IPS-15b (cell line): Measurements from ENCODE around the gene ZNF302.

ENCODE experiments used
- H3K27me3 ChIP-seq: one replicate; pipeline ENCODE4 v1.6.1; 2013; ENCODE audit warnings: low read length; ENCODE audit not compliant: control insufficient read depth, insufficient read depth
- H3K36me3 ChIP-seq: one replicate; pipeline ENCODE4 v1.6.1; 2013; ENCODE audit warnings: low read length; ENCODE audit not compliant: control insufficient read depth, insufficient read depth
- H3K4me1 ChIP-seq: one replicate; pipeline ENCODE4 v1.6.1; 2013; ENCODE audit warnings: mild to moderate bottlenecking, low read length; ENCODE audit not compliant: control insufficient read depth, insufficient read depth
- H3K4me3 ChIP-seq: one replicate; pipeline ENCODE4 v1.5.1; 2013; ENCODE audit warnings: low read depth, low read length
- H3K9ac ChIP-seq: one replicate; pipeline ENCODE4 v1.6.1; 2013; ENCODE audit warnings: low read depth, mild to moderate bottlenecking, low read length
- H3K9me3 ChIP-seq: one replicate; pipeline ENCODE4 v1.6.1; 2013; ENCODE audit warnings: mild to moderate bottlenecking, low read length; ENCODE audit not compliant: control insufficient read depth, insufficient read depth

ZNF302 gene

DNA sequence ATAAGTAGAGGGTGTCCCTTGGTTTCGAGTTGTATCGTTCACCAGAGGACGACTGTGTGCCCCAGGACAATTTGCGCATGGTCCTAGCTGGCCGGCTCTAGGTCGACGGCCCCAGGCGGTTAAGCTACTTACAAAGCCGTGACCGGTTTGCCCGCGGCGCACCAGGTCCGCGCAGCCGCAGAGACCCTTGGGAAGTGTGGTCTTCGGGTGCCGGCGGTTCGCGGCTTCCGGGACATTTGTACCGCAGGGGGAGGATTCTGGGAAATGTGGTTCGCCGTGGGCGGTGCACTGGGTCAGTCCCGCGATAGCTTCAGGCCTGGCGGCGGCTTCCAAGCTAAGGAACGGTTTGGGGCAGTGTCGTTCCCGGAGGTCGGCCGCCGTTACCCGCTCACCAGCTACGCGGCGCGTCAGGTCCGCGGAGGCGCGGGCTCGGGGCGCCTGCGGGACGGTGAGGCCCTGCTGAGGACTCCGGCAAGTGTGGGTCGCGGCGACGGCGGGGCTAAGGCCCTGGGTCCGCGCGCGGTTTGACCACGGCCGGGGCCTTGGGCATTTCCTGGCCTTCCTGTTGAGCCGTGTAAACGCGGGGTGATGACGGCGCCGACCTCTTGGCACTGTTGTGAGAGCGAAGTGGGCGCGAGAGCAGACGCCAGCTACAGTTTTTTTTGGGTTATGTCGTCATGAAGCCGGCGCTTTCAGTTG, at the start of gene ZNF302:
Gene ZNF302 (plus strand): TSS at position 293 of the 699 bp plus-strand sequence. CDS start 1,127 bp downstream, outside the sequence.
- Histone ChIP-seq H3K4me3 (peak within 1 kb of the TSS; percentile 88), H3K27me3 (peaks cover 4% of the 10 kb centered on the region), H3K36me3 (peaks cover 3% of the 10 kb centered on the region), H3K9me3 (no peaks in the 10 kb centered on the region), H3K9ac (peak within 1 kb of the TSS; percentile 95), H3K4me1 (no peaks in the 10 kb centered on the region)

DNA sequence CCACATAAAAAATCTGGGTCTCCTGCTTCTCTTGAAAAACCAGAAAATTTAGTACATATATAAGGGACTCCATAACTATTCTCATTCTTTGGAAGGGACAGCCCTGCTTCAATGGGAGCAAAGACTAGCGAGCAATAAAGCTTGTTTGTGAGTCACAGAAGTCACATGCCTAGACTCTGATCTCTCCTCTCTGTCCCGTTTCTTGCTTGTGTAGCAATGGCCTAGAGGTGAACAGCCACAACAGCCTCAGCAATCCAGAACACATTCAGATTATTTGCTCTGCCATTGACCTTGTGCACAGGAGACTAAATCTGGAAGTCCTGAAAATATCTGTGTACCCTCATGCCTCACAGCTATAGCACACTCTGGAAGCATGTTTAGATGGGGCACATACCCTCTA, 43.7 kb upstream of the ZNF302 start:
- Histone ChIP-seq H3K9ac (no peak overlapping the region), H3K36me3 (no peaks in the 10 kb centered on the region), H3K9me3 (peaks cover 18% of the 10 kb centered on the region), H3K4me3 (no peak overlapping the region), H3K27me3 (no peaks in the 10 kb centered on the region), H3K4me1 (no peaks in the 10 kb centered on the region)

DNA sequence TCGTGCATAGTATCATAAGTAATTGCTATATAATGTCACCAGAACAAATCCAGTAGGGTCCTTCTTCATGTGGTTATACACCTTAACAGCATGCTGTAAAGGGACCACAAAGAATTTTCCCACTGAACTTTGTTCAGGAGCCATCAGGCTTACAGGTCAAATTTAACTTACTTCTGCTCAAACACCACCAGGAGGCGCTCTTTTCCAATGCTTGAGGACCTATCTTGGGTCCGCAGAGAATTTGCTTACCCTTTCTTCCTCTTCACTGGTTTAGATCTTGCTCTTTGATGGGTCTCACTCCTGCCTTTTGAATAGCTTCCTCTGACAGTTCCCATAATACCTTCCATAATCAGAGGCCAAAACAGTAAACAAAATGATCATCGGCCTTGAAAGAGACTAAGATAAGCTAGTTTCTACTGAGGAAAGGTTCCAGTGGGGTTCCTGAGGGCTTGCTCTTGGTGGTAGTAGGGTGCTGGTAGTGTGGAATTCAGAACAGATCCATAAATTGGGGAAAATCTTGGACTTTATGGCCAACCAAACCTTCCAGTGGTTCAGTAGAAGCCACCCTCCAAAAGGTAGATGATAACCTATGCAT, 37.9 kb upstream of the ZNF302 start:
- H3K9me3 ChIP-seq: peaks cover 18% of the 10 kb centered on the region
- H3K27me3 ChIP-seq: no peaks in the 10 kb centered on the region
- no peaks in the 10 kb centered on the region for H3K4me1 ChIP-seq
- H3K4me3 ChIP-seq: no peak overlapping the region
- no peaks in the 10 kb centered on the region for H3K36me3 ChIP-seq
- H3K9ac ChIP-seq: no peak overlapping the region

- Histone ChIP-seq H3K9me3 (no peaks in the 10 kb centered on the region), H3K36me3 (no peaks in the 10 kb centered on the region), H3K9ac (no peak overlapping the region), H3K4me1 (no peaks in the 10 kb centered on the region), H3K27me3 (no peaks in the 10 kb centered on the region), H3K4me3 (no peak overlapping the region)
These were observed 35.2 kb upstream of the ZNF302 start for GRCh38 chr19:34642241-34642640.

DNA sequence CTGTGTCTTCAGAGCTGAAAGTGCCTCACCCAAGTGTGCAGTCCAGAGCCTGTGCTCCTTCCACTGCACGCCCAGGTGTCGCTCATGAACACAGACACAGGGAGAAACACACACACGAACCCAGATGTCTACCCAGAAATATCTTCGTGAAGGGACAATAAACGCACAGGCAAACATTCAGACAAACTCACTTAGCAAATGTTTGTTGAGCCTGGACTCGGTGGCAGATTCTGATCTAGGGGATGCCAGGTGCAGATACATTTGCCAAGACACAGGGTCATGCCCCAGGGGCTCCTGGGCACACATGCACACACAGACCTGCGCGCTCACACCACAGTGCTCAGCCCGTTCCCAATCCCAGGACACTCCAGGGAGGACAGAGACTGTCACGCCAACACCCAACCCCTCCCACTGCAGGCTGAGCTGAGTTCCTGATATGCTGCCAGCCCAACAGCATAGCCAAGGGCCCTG, 32.5 kb upstream of the ZNF302 start:
- H3K9ac ChIP-seq: no peak overlapping the region
- H3K27me3 ChIP-seq: no peaks in the 10 kb centered on the region
- no peaks in the 10 kb centered on the region for H3K36me3 ChIP-seq
- no peaks in the 10 kb centered on the region for H3K4me1 ChIP-seq
- no peak overlapping the region for H3K4me3 ChIP-seq
- peaks cover 3% of the 10 kb centered on the region for H3K9me3 ChIP-seq

- H3K4me3 ChIP-seq: no peak overlapping the region
- H3K4me1 ChIP-seq: no peaks in the 10 kb centered on the region
- H3K9me3 ChIP-seq: peaks cover 4% of the 10 kb centered on the region
- no peak overlapping the region for H3K9ac ChIP-seq
- no peaks in the 10 kb centered on the region for H3K27me3 ChIP-seq
- no peaks in the 10 kb centered on the region for H3K36me3 ChIP-seq
These were observed 31.9 kb upstream of the ZNF302 start for GRCh38 chr19:34645551-34645950.

DNA sequence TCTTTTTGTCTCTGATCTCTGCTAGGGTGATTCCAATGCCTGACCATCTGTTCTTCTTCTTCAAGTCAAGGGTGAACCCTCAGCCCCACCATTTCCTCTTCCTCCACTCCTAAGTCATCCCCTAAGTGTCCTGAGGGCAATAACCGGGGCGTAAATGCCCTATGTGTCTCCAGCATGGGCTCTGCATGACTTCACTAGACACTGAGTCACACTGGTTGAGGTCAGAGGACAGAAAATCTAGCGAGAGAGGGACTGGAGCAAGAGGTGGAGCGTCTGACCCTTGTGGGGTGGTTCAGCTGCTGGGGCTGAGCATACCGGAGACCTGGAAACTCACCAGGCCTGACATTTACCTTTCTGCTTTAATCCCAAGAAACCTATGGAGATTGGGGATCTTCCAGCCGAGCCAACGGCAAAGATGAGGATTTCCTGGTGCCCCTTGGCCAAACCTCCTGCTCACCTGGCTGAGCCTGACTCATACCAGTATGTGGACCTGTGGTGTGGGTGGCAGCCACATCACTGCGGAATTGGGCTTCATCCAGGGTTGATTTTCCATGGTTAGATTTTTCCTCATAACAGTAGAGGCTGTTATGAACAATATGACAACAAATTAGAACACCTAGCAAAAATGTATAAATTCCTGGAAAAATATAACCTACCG, 27.5 kb upstream of the ZNF302 start:
- H3K4me1 ChIP-seq: no peaks in the 10 kb centered on the region
- H3K27me3 ChIP-seq: no peaks in the 10 kb centered on the region
- H3K36me3 ChIP-seq: no peaks in the 10 kb centered on the region
- H3K4me3 ChIP-seq: no peak overlapping the region
- peaks cover 4% of the 10 kb centered on the region for H3K9me3 ChIP-seq
- no peak overlapping the region for H3K9ac ChIP-seq

DNA sequence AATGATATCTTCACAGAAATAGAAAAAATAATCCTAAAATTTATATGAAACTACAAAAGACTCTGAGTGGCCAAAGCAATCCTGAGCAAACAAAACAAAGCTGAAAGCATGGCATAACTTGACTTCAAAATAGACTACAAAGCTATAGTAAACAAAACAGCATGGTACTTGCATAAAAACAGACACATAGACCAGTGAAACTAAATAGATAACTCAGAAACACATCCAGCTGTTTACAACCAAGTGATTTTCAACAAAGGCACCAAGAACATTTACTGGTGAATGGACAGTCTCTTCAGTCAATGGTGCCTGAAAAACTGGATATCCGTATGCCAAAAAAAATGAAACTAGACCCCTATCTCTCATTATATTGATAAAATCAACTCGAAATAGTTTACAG, 25.7 kb upstream of the ZNF302 start:
- no peaks in the 10 kb centered on the region for H3K36me3 ChIP-seq
- H3K27me3 ChIP-seq: no peaks in the 10 kb centered on the region
- H3K4me3 ChIP-seq: no peak overlapping the region
- peaks cover 4% of the 10 kb centered on the region for H3K9me3 ChIP-seq
- H3K4me1 ChIP-seq: no peaks in the 10 kb centered on the region
- no peak overlapping the region for H3K9ac ChIP-seq

DNA sequence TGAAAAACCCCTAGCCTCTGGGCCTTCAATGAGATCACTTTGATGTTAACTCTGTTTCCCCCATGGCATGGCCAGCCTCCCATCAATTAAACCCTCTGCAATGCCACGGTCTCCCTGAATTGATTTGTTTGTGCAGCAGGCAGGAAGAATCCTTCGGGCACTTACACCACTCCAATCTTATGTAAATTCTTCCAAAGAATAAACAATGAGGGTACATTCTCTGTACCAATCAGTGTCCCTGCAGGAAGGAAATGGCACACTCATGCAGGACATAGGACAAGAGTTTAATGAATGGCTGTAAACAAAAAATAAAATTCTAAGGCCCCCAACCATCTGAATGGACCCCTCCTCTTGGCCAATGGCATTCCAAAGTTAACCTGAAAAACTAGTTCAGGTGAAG, 22.7 kb upstream of the ZNF302 start:
- no peaks in the 10 kb centered on the region for H3K4me1 ChIP-seq
- H3K36me3 ChIP-seq: no peaks in the 10 kb centered on the region
- no peak overlapping the region for H3K4me3 ChIP-seq
- H3K27me3 ChIP-seq: no peaks in the 10 kb centered on the region
- peaks cover 4% of the 10 kb centered on the region for H3K9me3 ChIP-seq
- no peak overlapping the region for H3K9ac ChIP-seq

DNA sequence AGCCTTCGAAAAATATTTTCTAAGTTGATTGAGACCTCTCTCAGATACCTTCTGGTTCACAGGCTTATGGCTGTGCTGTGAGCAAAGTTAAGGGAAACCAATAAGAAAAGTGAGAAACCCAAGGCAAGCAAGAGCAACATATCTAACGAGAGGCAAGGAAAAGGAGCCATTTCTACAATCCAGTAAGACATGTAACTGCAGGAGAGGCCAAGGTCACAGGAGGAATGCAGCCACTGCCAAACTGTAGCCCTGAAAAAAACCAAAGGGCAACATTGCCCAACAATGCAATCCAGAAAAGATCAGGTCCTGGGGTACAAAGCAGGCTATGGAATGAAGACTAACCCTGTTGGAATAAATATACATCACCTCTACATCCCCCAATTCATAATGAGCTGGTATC, 21.8 kb upstream of the ZNF302 start:
- H3K9me3 ChIP-seq: no peaks in the 10 kb centered on the region
- H3K4me1 ChIP-seq: no peaks in the 10 kb centered on the region
- H3K36me3 ChIP-seq: no peaks in the 10 kb centered on the region
- H3K27me3 ChIP-seq: no peaks in the 10 kb centered on the region
- no peak overlapping the region for H3K4me3 ChIP-seq
- no peak overlapping the region for H3K9ac ChIP-seq

- H3K4me3 ChIP-seq: no peak overlapping the region
- no peak overlapping the region for H3K9ac ChIP-seq
- H3K27me3 ChIP-seq: no peaks in the 10 kb centered on the region
- no peaks in the 10 kb centered on the region for H3K36me3 ChIP-seq
- no peaks in the 10 kb centered on the region for H3K9me3 ChIP-seq
- no peaks in the 10 kb centered on the region for H3K4me1 ChIP-seq
These were observed 16.1 kb upstream of the ZNF302 start for GRCh38 chr19:34661357-34661756.

DNA sequence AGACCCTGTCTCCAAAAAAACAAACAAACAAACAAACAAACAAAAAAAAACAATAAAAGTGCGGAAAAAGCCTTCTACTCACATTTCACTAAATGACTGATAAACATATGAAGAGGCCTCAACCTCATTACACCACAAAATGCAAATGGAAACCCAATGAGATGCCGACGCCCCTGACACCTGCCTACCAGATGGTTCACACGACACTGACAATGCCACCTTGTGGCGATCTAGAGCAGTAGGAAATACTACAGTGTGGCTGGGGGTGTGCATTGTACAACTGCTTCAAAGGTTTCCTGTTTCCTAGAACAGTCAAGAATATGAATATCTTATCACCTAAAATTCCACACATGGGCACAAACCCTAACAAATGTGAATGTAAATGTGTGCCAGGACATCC, 14.6 kb upstream of the ZNF302 start:
- Histone ChIP-seq H3K36me3 (no peaks in the 10 kb centered on the region), H3K9ac (no peak overlapping the region), H3K4me1 (peaks cover 3% of the 10 kb centered on the region)

More for the DNA sequence above, 14.6 kb upstream of the ZNF302 start:
- H3K9me3 ChIP-seq: no peaks in the 10 kb centered on the region
- H3K4me3 ChIP-seq: no peak overlapping the region
- H3K27me3 ChIP-seq: no peaks in the 10 kb centered on the region
